NCI-H748 (cell line): ENCODE measurements around the gene SEMA3D.
A peak's percentile ranks its signal among the peaks of the same experiment; 100 is the strongest.

Source experiments
- DNase-seq: peaks from one replicate; lab custom pipeline; 2025; ENCODE audit not compliant: unreplicated experiment; lab: John Stamatoyannopoulos, UW

SEMA3D gene

GRCh38 chr7:85184599-85185423 is 2.0 kb downstream of the SEMA3D start:
- peak; percentile 79 for DNase-seq

- DNase-seq: no peak
These were observed 3.6 kb downstream of the SEMA3D start for GRCh38 chr7:85183296-85183695.

GRCh38 chr7:85178531-85179298 is 8.1 kb downstream of the SEMA3D start:
- no peak for DNase-seq

GRCh38 chr7:85177316-85177715 is 9.5 kb downstream of the SEMA3D start:
- no peak for DNase-seq

- no peak for DNase-seq
These were observed 10.7 kb downstream of the SEMA3D start for GRCh38 chr7:85176197-85176596.

GRCh38 chr7:85175217-85175616 is 11.6 kb downstream of the SEMA3D start:
- DNase-seq: no peak

GRCh38 chr7:85172530-85172941 is 14.3 kb downstream of the SEMA3D start:
- no peak for DNase-seq

GRCh38 chr7:85167636-85168035 is 19.2 kb downstream of the SEMA3D start:
- no peak for DNase-seq

- peak; percentile 38 for DNase-seq
These were observed 21.6 kb downstream of the SEMA3D start for GRCh38 chr7:85165263-85165662.

GRCh38 chr7:85164376-85164775 is 22.5 kb downstream of the SEMA3D start:
- DNase-seq: no peak

GRCh38 chr7:85162721-85163120 is 24.1 kb downstream of the SEMA3D start:
- no peak for DNase-seq

- no peak for DNase-seq
These were observed 26.6 kb downstream of the SEMA3D start for GRCh38 chr7:85160223-85160622.

GRCh38 chr7:85159003-85159402 is 27.9 kb downstream of the SEMA3D start:
- no peak for DNase-seq

GRCh38 chr7:85156661-85157208 is 30.1 kb downstream of the SEMA3D start:
- peak; percentile 95 for DNase-seq

- peak; percentile 58 for DNase-seq
These were observed 32.4 kb downstream of the SEMA3D start for GRCh38 chr7:85154282-85154937.

GRCh38 chr7:85153715-85154114 is 33.1 kb downstream of the SEMA3D start:
- DNase-seq: no peak

GRCh38 chr7:85150624-85151023 is 36.2 kb downstream of the SEMA3D start:
- DNase-seq: peak; percentile 63

GRCh38 chr7:85144771-85145170 is 42.1 kb downstream of the SEMA3D start:
- DNase-seq: no peak

GRCh38 chr7:85135977-85136376 is 50.9 kb downstream of the SEMA3D start:
- no peak for DNase-seq

- DNase-seq: no peak
These were observed 53.3 kb downstream of the SEMA3D start for GRCh38 chr7:85133560-85133959.

- DNase-seq: no peak
These were observed 53.9 kb downstream of the SEMA3D start for GRCh38 chr7:85133006-85133405.
